DLD1 (cell line): ENCODE data around the gene DCTN5.
"Not testable (repeated sequence)": the region's sequence is repeated elsewhere in the genome, so short reads cannot be mapped to it uniquely, and the experiment has no call there.

ENCODE experiments used
- in situ Hi-C: cut with HindIII; loops from 2 replicates; pipeline ENCODE4 v1.10.0; 2017; ENCODE audit warnings: low sequenced_read_pairs

DCTN5 gene

DNA sequence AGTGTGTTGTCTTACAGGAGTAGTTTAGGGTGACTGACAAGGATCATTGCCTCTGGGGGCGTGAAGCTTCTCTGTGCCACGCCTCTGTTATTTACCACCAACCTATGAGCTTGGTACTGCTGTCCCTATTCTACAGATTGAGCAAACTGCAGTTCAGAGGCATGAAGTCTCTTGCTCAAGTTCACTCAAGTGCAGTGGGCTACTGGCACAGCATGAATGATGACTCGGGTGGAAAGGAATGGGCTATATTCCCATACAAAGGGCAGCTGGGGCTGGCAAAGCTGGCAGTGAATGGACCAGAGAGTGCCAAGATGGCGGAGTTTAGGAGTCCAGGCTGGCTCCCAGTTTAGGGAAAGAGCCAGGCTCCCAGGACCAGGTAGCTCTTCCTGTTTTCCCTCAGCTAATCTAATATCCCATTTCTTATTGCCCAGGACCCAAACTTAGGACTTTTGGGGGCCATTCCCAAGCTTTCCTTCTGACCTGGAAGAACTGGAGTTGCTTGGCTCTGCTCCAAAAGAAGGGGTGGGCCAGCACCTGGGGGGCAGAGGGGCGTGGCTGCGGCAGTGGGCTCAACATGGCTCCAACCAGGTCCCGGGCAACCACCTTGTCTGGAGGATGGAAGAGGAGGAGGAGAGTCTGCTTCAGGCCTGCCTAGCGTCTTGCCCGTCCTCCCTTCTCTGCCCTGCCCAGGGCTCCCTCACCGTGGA lies 50.4 kb downstream of the DCTN5 start:
- in situ Hi-C loops = no loop called here

DNA sequence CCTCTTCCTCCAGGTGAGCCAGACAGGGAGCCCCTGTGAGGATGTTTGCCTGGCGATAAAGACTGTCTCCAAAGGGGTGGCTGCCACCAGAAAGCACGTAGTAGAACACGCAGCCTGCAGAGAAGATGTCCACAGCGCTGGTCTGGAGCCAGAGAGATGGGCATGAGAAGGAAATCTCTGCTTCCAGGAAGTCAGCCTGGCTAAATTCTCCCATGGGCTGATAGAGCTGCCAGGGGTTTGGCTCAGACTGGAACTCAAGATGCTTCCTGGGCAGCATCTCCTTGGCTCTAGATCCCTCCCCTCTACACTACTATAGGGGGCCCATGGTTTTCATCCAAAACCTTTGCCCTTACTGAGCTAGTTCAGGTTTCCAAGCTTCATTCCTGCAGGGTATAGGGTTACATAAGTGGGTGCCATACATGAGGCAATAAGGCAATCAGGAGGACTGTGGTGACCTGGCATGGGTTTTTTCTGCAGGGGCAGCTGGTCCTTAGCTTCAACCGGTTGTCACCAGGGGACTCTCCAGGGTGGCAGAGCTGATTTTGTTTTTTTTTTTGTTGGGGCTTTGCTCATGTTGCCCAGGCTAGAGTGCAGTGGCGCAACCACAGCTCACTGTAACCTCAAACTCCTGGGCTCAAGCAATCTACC lies 51.0 kb downstream of the DCTN5 start:
- in situ Hi-C loops = no loop called here

DNA sequence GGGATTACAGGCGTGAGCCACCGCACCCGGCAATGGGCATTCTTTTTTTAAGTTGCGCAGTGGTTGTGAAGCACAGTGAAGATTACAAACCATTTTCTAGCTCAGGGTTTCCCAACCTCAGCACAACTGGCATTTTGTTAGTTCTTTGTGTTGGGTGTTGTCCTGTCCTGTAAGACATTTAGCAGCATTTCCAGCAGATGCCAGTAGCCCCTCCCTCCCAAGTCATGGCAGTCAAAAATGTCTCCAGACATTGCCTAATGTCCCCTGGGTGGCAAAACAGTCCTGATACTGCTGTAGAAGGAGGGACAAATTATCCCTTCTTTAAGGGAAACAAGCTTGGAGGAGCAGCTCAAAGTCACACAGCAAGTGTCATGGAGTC lies 53.0 kb downstream of the DCTN5 start:
- in situ Hi-C loops = no loop called here

- in situ Hi-C loops = no loop called here
Observed at GRCh38 chr16:23694644-23695373, 53.5 kb downstream of the DCTN5 start.

- in situ Hi-C loops = no loop called here
Observed at GRCh38 chr16:23695756-23696155, 54.5 kb downstream of the DCTN5 start.

DNA sequence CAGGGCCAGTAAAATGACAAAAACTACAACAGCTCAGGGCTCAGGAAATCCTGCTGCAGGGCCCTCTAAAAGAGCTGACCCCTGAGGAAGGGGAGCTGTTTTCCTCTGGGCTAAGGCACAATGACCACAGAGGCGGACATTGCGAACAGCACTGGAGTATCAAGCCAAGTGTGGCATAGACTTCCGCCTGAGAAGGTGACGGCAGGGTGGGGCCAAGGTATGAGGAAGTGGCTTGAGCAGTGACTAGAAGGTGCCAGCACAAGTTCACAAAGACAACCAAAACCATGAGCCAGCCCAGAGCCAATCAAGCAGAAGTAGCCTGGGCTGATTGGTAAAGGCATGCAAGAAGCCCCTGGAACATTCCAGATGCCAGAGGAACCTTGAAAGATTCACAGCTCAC lies 57.8 kb downstream of the DCTN5 start:
- in situ Hi-C loops = no loop called here

- in situ Hi-C loops = no loop called here
Observed at GRCh38 chr16:23700093-23700492, 58.8 kb downstream of the DCTN5 start.

DNA sequence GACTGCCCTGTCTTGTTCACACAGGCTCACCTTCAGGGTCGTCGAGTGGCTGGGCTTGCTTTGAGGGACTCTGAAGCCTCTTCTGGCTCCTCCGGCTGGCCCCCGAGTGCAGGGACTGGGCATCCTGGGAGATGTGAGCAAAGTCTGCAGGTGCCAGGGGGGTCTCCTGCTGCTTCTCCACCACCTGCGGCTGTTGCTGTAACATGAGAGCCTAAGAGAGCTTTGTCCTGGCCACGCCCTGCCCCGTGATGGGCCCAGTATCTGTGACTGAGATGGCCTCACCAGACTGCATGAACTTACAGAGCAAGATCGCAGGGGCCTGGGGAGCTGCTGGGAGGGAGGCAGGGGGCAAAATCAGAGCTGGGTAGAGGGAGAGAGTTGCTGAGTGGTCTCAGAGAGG lies 59.2 kb downstream of the DCTN5 start:
- in situ Hi-C loops = no loop called here

- in situ Hi-C loops = no loop called here
Observed at GRCh38 chr16:23701045-23701444, 59.8 kb downstream of the DCTN5 start.

DNA sequence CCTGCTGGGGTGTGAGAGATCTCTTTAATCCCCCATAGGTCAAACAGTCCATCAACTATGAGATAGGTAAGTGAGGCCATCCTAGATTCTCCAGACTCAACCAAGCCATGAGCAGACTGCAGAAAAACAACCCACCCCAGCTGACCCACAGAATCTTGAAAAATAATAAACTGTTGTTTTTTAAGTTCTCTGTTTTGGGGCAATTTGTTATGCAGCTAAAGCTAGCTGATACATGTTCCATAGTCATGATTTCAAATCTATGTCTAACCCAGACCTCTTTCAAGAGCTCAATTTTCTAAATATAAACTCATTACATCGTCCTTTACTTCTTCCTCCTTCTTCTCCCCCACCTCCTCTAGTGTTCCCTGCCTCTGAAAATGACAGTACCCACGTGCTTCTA lies 61.7 kb downstream of the DCTN5 start:
- in situ Hi-C loops = no loop called here

DNA sequence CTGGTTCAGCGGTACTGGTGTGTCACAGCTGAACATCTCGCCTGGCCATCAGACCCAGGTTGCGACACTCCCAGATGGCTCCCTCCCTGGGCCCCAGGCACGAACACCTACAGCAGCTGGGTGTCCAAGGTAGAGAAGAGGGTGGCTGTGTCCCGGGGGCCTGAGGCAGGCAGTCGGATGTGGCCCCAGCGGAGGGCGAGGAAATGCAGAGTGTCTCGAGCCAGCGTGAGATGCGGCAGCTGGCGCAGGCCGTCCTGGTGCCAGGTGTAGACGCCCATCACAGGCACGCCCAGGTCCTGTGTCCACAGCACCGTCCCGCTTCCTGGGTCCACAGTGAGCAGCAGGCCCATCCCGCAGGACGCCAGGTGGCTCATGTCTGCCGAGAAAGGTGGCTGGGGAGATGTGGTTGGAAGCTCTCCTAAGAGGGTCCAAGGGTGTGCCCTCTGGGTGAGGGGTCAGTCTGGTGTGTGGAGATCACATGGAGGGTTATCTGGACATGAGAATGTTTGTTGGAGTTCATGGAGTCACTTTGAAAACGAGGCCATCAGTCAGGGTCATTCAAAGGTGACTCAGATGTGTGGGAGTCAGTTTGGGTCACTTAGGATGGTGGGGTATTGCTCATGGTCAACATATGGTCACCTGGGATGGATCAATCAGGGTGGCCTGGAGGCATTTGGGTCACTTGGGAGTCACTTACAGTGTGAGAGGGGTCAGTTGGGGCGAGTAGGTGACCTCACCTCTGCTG lies 63.7 kb downstream of the DCTN5 start:
- in situ Hi-C loops = no loop called here

GRCh38 chr16:23705517-23705902 lies 64.2 kb downstream of the DCTN5 start:
- in situ Hi-C loops = no loop called here

GRCh38 chr16:23706439-23706838 lies 65.2 kb downstream of the DCTN5 start:
- in situ Hi-C loops = no loop called here

DNA sequence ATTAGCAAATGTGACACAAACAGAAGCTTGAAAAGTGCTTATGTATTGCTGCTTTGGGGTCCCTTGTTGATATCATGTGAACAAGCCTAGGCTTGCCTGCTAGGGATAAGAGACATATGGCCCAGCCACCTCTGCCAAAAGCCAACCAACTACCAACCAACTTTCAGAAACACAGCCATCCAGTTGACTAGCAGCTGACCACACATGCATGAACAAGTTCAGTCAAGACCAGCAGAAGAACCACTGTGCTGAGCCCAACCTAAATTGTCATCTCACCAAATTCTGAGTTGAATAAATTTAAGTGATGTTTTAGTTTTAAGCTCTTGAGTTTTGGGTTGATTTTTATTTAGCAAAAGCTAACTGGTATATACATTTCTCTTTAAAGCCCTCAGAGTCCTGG lies 68.3 kb downstream of the DCTN5 start:
- in situ Hi-C loops = no loop called here

- in situ Hi-C loops = no loop called here
Observed at GRCh38 chr16:23710008-23710407, 68.7 kb downstream of the DCTN5 start.

GRCh38 chr16:23710504-23710903 lies 69.2 kb downstream of the DCTN5 start:
- in situ Hi-C loops = no loop called here

DNA sequence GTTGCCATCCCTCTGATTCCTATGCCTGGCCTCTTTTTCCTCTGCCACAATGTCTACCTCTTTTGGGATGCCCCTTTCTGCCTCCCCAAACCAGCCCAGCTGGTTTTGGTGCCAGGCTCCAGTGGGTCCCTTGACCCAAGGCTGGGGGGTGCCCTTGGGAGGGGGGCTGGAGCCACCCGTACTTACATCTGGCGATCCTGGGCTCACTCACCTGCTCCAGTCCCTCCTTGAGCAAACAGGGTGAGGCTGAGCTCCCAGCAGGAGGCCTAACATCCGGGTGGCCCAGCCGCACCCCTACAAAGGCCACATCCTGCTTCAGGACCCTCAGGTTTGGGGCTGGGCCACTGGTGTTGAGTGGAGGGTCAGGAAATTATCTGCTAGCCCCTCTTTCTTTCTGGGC lies 70.5 kb downstream of the DCTN5 start:
- in situ Hi-C loops = no loop called here

GRCh38 chr16:23712976-23713375 lies 71.7 kb downstream of the DCTN5 start, which contains the start of gene ERN2:
ERN2 (minus strand) TSS chr16:23713222; CDS start chr16:23713187, 35 bp downstream.
- in situ Hi-C loops = no loop called here

- in situ Hi-C loops = no loop called here
Observed at GRCh38 chr16:23716484-23716883, 75.2 kb downstream of the DCTN5 start.

DNA sequence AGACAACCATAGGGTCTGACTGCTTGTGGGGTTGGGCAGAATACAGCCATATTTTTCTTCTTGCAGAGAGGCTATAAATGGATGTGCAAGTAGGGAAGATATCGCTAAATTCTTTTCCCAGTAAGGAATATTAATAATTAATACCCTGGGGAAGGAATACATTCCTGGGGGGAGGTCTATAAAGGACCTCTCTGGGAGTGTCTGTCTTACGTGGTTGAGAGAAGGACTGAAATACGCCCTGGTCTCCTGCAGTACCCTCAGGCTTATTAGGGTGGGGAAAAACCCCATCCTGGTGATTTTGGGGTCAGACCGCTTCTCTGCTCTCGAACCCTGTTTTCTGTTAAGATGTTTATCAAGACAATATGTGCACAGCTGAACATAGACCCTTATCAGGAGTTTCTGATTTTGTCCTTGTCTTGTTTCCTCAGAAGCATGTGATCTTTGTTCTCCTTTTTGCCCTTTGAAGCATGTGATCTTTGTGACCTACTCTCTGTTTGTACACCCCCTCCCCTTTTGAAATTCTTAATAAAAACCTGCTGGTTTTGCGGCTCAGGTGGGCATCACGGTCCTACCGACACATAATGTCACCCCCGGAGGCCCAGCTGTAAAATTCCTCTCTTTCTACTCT lies 81.5 kb downstream of the DCTN5 start:
- in situ Hi-C loops = not testable (repeated sequence)
